PC-3 (cell line): ENCODE data around the gene ANTKMT. TPM values are rescaled to one million over a fixed set of nuclear protein-coding genes. Genes with fewer than 3 reads are reported as not detected.

ENCODE experiments used
- ATAC-seq: fragments of 200-7000 bp; cut with Tn5 transposase; 2 replicates; pipeline ENCODE4 v1.9.1; 2020; ENCODE audit warnings: mild to moderate bottlenecking, moderate library complexity
- BruUV-seq: library from RNA; stranded (reverse); fragments of 400-500 nt; replicated peaks from 2 replicates; lab custom pipeline; 2021; lab: Mats Ljungman, UMichigan
- CTCF ChIA-PET: fragments of 300-600 bp; sonication (Branson Sonifier 250); formaldehyde crosslinking; loops from one replicate; lab custom pipeline; 2022; ENCODE audit warnings: antibody characterized with exemption; lab: Charles Lee
- POLR2A ChIA-PET: fragments of 300-600 bp; sonication (Branson Sonifier 250); formaldehyde crosslinking; loops from one replicate; lab custom pipeline; 2022; ENCODE audit warnings: antibody characterized with exemption; ENCODE audit not compliant: unreplicated experiment; lab: Charles Lee
- DNase-seq: peaks from one replicate; pipeline ENCODE4 v3.0.0-alpha.2; 2015
- H2AFZ ChIP-seq: fragments of 300-600 bp; sonication (generic); 2 replicates; pipeline ENCODE4 v1.6.0; 2016; ENCODE audit warnings: antibody characterized with exemption, low read length
- H3F3A ChIP-seq: fragments of 300-600 bp; sonication (generic); one replicate; pipeline ENCODE4 v1.6.0; 2017; ENCODE audit warnings: antibody characterized with exemption, low read length, control low read depth, mild to moderate bottlenecking; ENCODE audit not compliant: unreplicated experiment
- H3K27ac ChIP-seq: fragments of 300-600 bp; sonication (generic); 2 replicates; pipeline ENCODE4 v1.5.1; 2016; ENCODE audit warnings: mild to moderate bottlenecking, low read length
- H3K27me3 ChIP-seq: fragments of 300-600 bp; sonication (generic); 2 replicates; pipeline ENCODE4 v1.6.1; 2016; ENCODE audit warnings: low read length, mixed read lengths
- H3K36me3 ChIP-seq: fragments of 300-600 bp; sonication (generic); 2 replicates; pipeline ENCODE4 v1.6.1; 2016; ENCODE audit warnings: low read depth, mixed run types, low read length, mixed read lengths
- H3K4me1 ChIP-seq: fragments of 300-600 bp; sonication (generic); 2 replicates; pipeline ENCODE4 v1.5.1; 2016; ENCODE audit warnings: low read length; ENCODE audit not compliant: insufficient read depth
- H3K4me2 ChIP-seq: fragments of 300-600 bp; sonication (generic); 2 replicates; pipeline ENCODE4 v1.6.0; 2016; ENCODE audit warnings: low read length
- H3K4me3 ChIP-seq: fragments of 300-600 bp; sonication (generic); 2 replicates; pipeline ENCODE4 v1.5.1; 2016; ENCODE audit warnings: mild to moderate bottlenecking, low read length, mixed read lengths
- H3K79me2 ChIP-seq: fragments of 300-600 bp; sonication (generic); 2 replicates; pipeline ENCODE4 v1.6.1; 2017; ENCODE audit warnings: low read length, mixed read lengths
- H3K9ac ChIP-seq: fragments of 300-600 bp; sonication (generic); 2 replicates; pipeline ENCODE4 v1.6.0; 2016; ENCODE audit warnings: mild to moderate bottlenecking, low read length
- H3K9me2 ChIP-seq: fragments of 300-600 bp; sonication (generic); replicated peaks from 2 replicates; pipeline ENCODE4 v1.6.1; 2016; ENCODE audit warnings: mixed run types, low read length, mixed read lengths
- H3K9me3 ChIP-seq: fragments of 300-600 bp; sonication (generic); 2 replicates; pipeline ENCODE4 v1.6.1; 2016; ENCODE audit warnings: low read length, mixed read lengths
- H4K20me1 ChIP-seq: fragments of 300-600 bp; sonication (generic); 2 replicates; pipeline ENCODE4 v1.6.1; 2016; ENCODE audit warnings: low read length, mixed read lengths
- CTCF ChIP-seq: fragments of 300-600 bp; sonication (generic); conservative IDR thresholded peaks from 2 replicates; pipeline ENCODE4 v1.5.1; 2017; ENCODE audit warnings: antibody characterized with exemption, low read depth, mild to moderate bottlenecking, low read length
- EZH2 ChIP-seq: fragments of 300-600 bp; sonication (generic); IDR thresholded peaks from one replicate; pipeline ENCODE4 v1.6.1; 2017; ENCODE audit warnings: antibody characterized with exemption, mild to moderate bottlenecking, low read length; ENCODE audit not compliant: unreplicated experiment
- EZH2phosphoT487 ChIP-seq: fragments of 300-600 bp; sonication (generic); IDR thresholded peaks from 2 replicates; pipeline ENCODE4 v1.6.1; 2018; ENCODE audit warnings: mild to moderate bottlenecking, antibody characterized with exemption, low read length, borderline replicate concordance
- intact Hi-C: fragments of 100-400 bp; cut with micrococcal nuclease; formaldehyde crosslinking; loops from 2 replicates; pipeline ENCODE4 v1.9.0; 2023
- total RNA-seq: library from RNA; depleted of rRNA; stranded (reverse); fragments of >200 nt; gene quantifications from 2 replicates; pipeline ENCODE4 v1.2.3, GENCODE V29; 2014

ANTKMT gene
- total RNA-seq, 1 experiment from 2014 or later, result 77.3 TPM

- H4K20me1 ChIP-seq, result no peaks in the 10 kb centered on the region
- POLR2A ChIA-PET, result no interaction called here
- ATAC-seq (no peak), DNase-seq (peak; percentile 54)
- BruUV-seq, result no TSS peak
- H3F3A ChIP-seq, result no peaks in the 10 kb centered on the region
- no peak overlapping the region for H3K9ac ChIP-seq
- H3K4me1 ChIP-seq, result peaks cover 16% of the 10 kb centered on the region
- no peaks in the 10 kb centered on the region for H3K9me3 ChIP-seq
- no peak overlapping the region for H3K4me3 ChIP-seq
- H3K36me3 ChIP-seq, result no peaks in the 10 kb centered on the region
- H3K79me2 ChIP-seq, result no peaks in the 10 kb centered on the region
- no peak overlapping the region for H3K4me2 ChIP-seq
- H3K9me2 ChIP-seq, result no peaks in the 10 kb centered on the region
- no peak overlapping the region for H3K27ac ChIP-seq
- intact Hi-C loops, result loop anchor here (10.0 kb wide), 1 partner anchor 75 kb away; the partner anchor contains the start of genes CHTF18 and RPUSD1
- no peak overlapping the region for H2AFZ ChIP-seq
- CTCF ChIA-PET, result interaction anchor here (0.6 kb wide), 1 partner anchor 100 kb away, joined by 4 read pairs; no protein-coding TSS in a partner anchor
- TF ChIP-seq EZH2, result no peak
- no peak for TF ChIP-seq EZH2phosphoT487
- TF ChIP-seq CTCF, result 0 out of 2 replicates have a peak, but pooled peaks have one; percentile 12
- peaks cover 28% of the 10 kb centered on the region for H3K27me3 ChIP-seq
Measured at GRCh38 chr16:709566-710499, 11.1 kb upstream of the ANTKMT start.

- H3K27me3 ChIP-seq, result peaks cover 26% of the 10 kb centered on the region
- no peak overlapping the region for H3K27ac ChIP-seq
- H3K9me2 ChIP-seq, result no peaks in the 10 kb centered on the region
- H2AFZ ChIP-seq, result no peak overlapping the region
- H3K4me1 ChIP-seq, result peaks cover 16% of the 10 kb centered on the region
- no peaks in the 10 kb centered on the region for H4K20me1 ChIP-seq
- TF ChIP-seq EZH2phosphoT487 (no peak), CTCF (no peak), EZH2 (no peak)
- H3F3A ChIP-seq, result no peaks in the 10 kb centered on the region
- intact Hi-C loops, result loop anchor here (10.0 kb wide), 1 partner anchor 74 kb away; the partner anchor contains the start of genes CHTF18 and RPUSD1
- H3K4me3 ChIP-seq, result no peak overlapping the region
- no peaks in the 10 kb centered on the region for H3K9me3 ChIP-seq
- no peaks in the 10 kb centered on the region for H3K36me3 ChIP-seq
- H3K9ac ChIP-seq, result no peak overlapping the region
- BruUV-seq, result no TSS peak
- peaks cover 4% of the 10 kb centered on the region; the same call in 1 of the 2 replicates for H3K79me2 ChIP-seq
- ATAC-seq, result no peak
- POLR2A ChIA-PET, result no interaction called here
- CTCF ChIA-PET, result no interaction called here
- no peak overlapping the region for H3K4me2 ChIP-seq
- no peak for DNase-seq
Measured at GRCh38 chr16:710500-711075, 10.4 kb upstream of the ANTKMT start.
